ENCODE results near the gene ZFP36L1.

ZFP36L1 gene

GRCh38 chr14:68753690-68754089 lies 39.2 kb downstream of the ZFP36L1 start:
- no peaks in the 10 kb centered on the region for H4K20me1 ChIP-seq (ENCODE audit: insufficient read depth, low read length)
- no peaks in the 10 kb centered on the region for H3K79me2 ChIP-seq (ENCODE audit: insufficient read depth, low read length)
- DNase-seq (no peak), ATAC-seq (ENCODE audit: insufficient read depth, low read depth) (no peak)
- no peak for TF ChIP-seq CTCF (IDR thresholded peaks at IDR 0.05; ENCODE audit: borderline replicate concordance, extremely low read depth, low read length, poor library complexity, severe bottlenecking)
- TF ChIP-seq EZH2 (IDR thresholded peaks at IDR 0.05; ENCODE audit: borderline replicate concordance, low read depth, low read length, severe bottlenecking): no peak
- no peaks in the 10 kb centered on the region for H3K27me3 ChIP-seq (ENCODE audit: insufficient read depth, low read length, poor library complexity)
- H2AFZ ChIP-seq (ENCODE audit: low read depth, low read length): no peak overlapping the region
- H3K4me3 ChIP-seq (ENCODE audit: low read depth in 1 of 2, low read length in 2 of 2): no peak overlapping the region
- H3K4me1 ChIP-seq (ENCODE audit: insufficient read depth, low read length): no peaks in the 10 kb centered on the region
- H3K9ac ChIP-seq (ENCODE audit: low read depth, low read length): no peak overlapping the region
- no peak overlapping the region for H3K27ac ChIP-seq (ENCODE audit: low read length)
- H3K36me3 ChIP-seq (ENCODE audit: insufficient read depth, low read length): no peaks in the 10 kb centered on the region
- H3K9me3 ChIP-seq (ENCODE audit: insufficient read depth, low read length, severe bottlenecking): no peaks in the 10 kb centered on the region
- no peak overlapping the region for H3K4me2 ChIP-seq (ENCODE audit: insufficient read depth, low read length)

GRCh38 chr14:68752271-68753006 lies 40.4 kb downstream of the ZFP36L1 start:
- H3K4me3 ChIP-seq (ENCODE audit: low read depth in 1 of 2, low read length in 2 of 2): no peak overlapping the region
- no peak overlapping the region for H2AFZ ChIP-seq (ENCODE audit: low read depth, low read length)
- no peaks in the 10 kb centered on the region for H4K20me1 ChIP-seq (ENCODE audit: insufficient read depth, low read length)
- H3K27ac ChIP-seq (ENCODE audit: low read length): no peak overlapping the region
- no peak overlapping the region for H3K4me2 ChIP-seq (ENCODE audit: insufficient read depth, low read length)
- no peaks in the 10 kb centered on the region for H3K4me1 ChIP-seq (ENCODE audit: insufficient read depth, low read length)
- no peaks in the 10 kb centered on the region for H3K9me3 ChIP-seq (ENCODE audit: insufficient read depth, low read length, severe bottlenecking)
- H3K36me3 ChIP-seq (ENCODE audit: insufficient read depth, low read length): no peaks in the 10 kb centered on the region
- H3K27me3 ChIP-seq (ENCODE audit: insufficient read depth, low read length, poor library complexity): no peaks in the 10 kb centered on the region
- DNase-seq (no peak), ATAC-seq (ENCODE audit: insufficient read depth, low read depth) (no peak)
- TF ChIP-seq CTCF (IDR thresholded peaks at IDR 0.05; ENCODE audit: borderline replicate concordance, extremely low read depth, low read length, poor library complexity, severe bottlenecking) (no peak), EZH2 (IDR thresholded peaks at IDR 0.05; ENCODE audit: borderline replicate concordance, low read depth, low read length, severe bottlenecking) (no peak)
- H3K9ac ChIP-seq (ENCODE audit: low read depth, low read length): no peak overlapping the region
- no peaks in the 10 kb centered on the region for H3K79me2 ChIP-seq (ENCODE audit: insufficient read depth, low read length)

- Histone ChIP-seq H3K9ac (ENCODE audit: low read depth, low read length) (no peak overlapping the region), H3K27ac (ENCODE audit: low read length) (no peak overlapping the region), H3K9me3 (ENCODE audit: insufficient read depth, low read length, severe bottlenecking) (no peaks in the 10 kb centered on the region), H3K4me3 (ENCODE audit: low read depth in 1 of 2, low read length in 2 of 2) (no peak overlapping the region), H3K27me3 (ENCODE audit: insufficient read depth, low read length, poor library complexity) (no peaks in the 10 kb centered on the region), H4K20me1 (ENCODE audit: insufficient read depth, low read length) (no peaks in the 10 kb centered on the region), H3K79me2 (ENCODE audit: insufficient read depth, low read length) (no peaks in the 10 kb centered on the region), H3K4me2 (ENCODE audit: insufficient read depth, low read length) (no peak overlapping the region), H2AFZ (ENCODE audit: low read depth, low read length) (no peak overlapping the region), H3K36me3 (ENCODE audit: insufficient read depth, low read length) (no peaks in the 10 kb centered on the region), H3K4me1 (ENCODE audit: insufficient read depth, low read length) (no peaks in the 10 kb centered on the region)
- no peak for TF ChIP-seq EZH2 (IDR thresholded peaks at IDR 0.05; ENCODE audit: borderline replicate concordance, low read depth, low read length, severe bottlenecking)
- TF ChIP-seq CTCF (IDR thresholded peaks at IDR 0.05; ENCODE audit: borderline replicate concordance, extremely low read depth, low read length, poor library complexity, severe bottlenecking): no peak
- ATAC-seq (ENCODE audit: insufficient read depth, low read depth) (no peak), DNase-seq (no peak)
Measured at GRCh38 chr14:68749487-68750475, 43.1 kb downstream of the ZFP36L1 start.
